GM12878 (cell line): ENCODE results near the gene TNIP3. TPM values are rescaled to one million over a fixed set of nuclear protein-coding genes. Genes with fewer than 3 reads are reported as not detected.

Source experiments
- ATF2 ChIP-seq: IDR thresholded peaks from 2 replicates; pipeline ENCODE4 v1.6.1; 2012; ENCODE audit warnings: low read length, inconsistent platforms
- BACH1 ChIP-seq: fragments of 450-650 bp; IDR thresholded peaks from 2 replicates; pipeline ENCODE4 v1.6.1; 2017; ENCODE audit warnings: mild to moderate bottlenecking, borderline replicate concordance
- BHLHE40 ChIP-seq, 2 experiments: fragments of 450-650 bp in 1 of 2; IDR thresholded peaks; 2 replicates each; pipeline ENCODE4 v1.6.1; 2011 to 2017; ENCODE audit warnings: low read depth in 2 of 2, borderline replicate concordance in 1 of 2, improper control_type of control experiment in 1 of 2, low read length in 1 of 2, mild to moderate bottlenecking in 1 of 2
- CTCF ChIP-seq, 3 experiments: IDR thresholded peaks in 2 of 3; conservative IDR thresholded peaks in 1 of 3; 2 replicates each; pipeline ENCODE4 v1.5.1; 2011; ENCODE audit warnings: low read depth in 3 of 3, low read length in 3 of 3, mild to moderate bottlenecking in 3 of 3, control low read depth in 2 of 3, moderate library complexity in 2 of 3, inconsistent platforms in 1 of 3, mixed read lengths in 1 of 3; ENCODE audit not compliant: control insufficient read depth in 2 of 3, insufficient read depth in 1 of 3; ENCODE audit errors: extremely low read depth in 1 of 3
- FOXM1 ChIP-seq: IDR thresholded peaks from 2 replicates; pipeline ENCODE4 v1.6.1; 2012; ENCODE audit warnings: low read depth, mild to moderate bottlenecking, inconsistent platforms, low read length, moderate library complexity
- HDAC2 ChIP-seq: fragments of 200-600 bp; sonication (generic); IDR thresholded peaks from 2 replicates; pipeline ENCODE4 v1.6.1; 2017
- JUNB ChIP-seq: IDR thresholded peaks from 2 replicates; pipeline ENCODE4 v1.6.1; 2016; ENCODE audit warnings: antibody characterized with exemption, mild to moderate bottlenecking
- NR2C1 ChIP-seq: fragments of 450-650 bp; IDR thresholded peaks from 2 replicates; pipeline ENCODE4 v1.6.1; 2017; ENCODE audit warnings: antibody characterized with exemption, mild to moderate bottlenecking, moderate library complexity
- RAD21 ChIP-seq: IDR thresholded peaks from 2 replicates; pipeline ENCODE4 v1.6.1; 2011; ENCODE audit warnings: mild to moderate bottlenecking, low read depth, low read length, moderate library complexity; ENCODE audit not compliant: insufficient read depth
- SMC3 ChIP-seq: IDR thresholded peaks from 2 replicates; pipeline ENCODE4 v1.6.1; 2011; ENCODE audit warnings: low read length, improper control_type of control experiment, borderline replicate concordance
- TCF3 ChIP-seq: IDR thresholded peaks from 2 replicates; pipeline ENCODE4 v1.6.1; 2012; ENCODE audit warnings: low read depth, mild to moderate bottlenecking, low read length, borderline replicate concordance; ENCODE audit not compliant: insufficient read depth
- TCF7 ChIP-seq: IDR thresholded peaks from 2 replicates; pipeline ENCODE4 v1.6.1; 2014; ENCODE audit warnings: antibody characterized with exemption, borderline replicate concordance
- YY1 ChIP-seq: IDR thresholded peaks from 2 replicates; pipeline ENCODE4 v1.6.1; 2011; ENCODE audit warnings: low read depth, mild to moderate bottlenecking, low read length
- ZBTB11 ChIP-seq: fragments of 450-650 bp; formaldehyde crosslinking; IDR thresholded peaks from 2 replicates; pipeline ENCODE4 v1.5.0; 2022; ENCODE audit warnings: mild to moderate bottlenecking, missing genetic modification characterization
- ZBTB33 ChIP-seq: fragments of 450-650 bp; IDR thresholded peaks from 2 replicates; pipeline ENCODE4 v1.6.1; 2017; ENCODE audit warnings: mild to moderate bottlenecking
- ZBTB40 ChIP-seq: fragments of 450-650 bp; IDR thresholded peaks from 2 replicates; pipeline ENCODE4 v1.6.1; 2016; ENCODE audit warnings: mild to moderate bottlenecking, moderate library complexity, borderline replicate concordance
- ZNF622 ChIP-seq: fragments of 450-650 bp; IDR thresholded peaks from 2 replicates; pipeline ENCODE4 v1.6.1; 2017; ENCODE audit warnings: mild to moderate bottlenecking, inconsistent platforms
- ZSCAN29 ChIP-seq: fragments of 450-650 bp; IDR thresholded peaks from 2 replicates; pipeline ENCODE4 v1.6.1; 2017; ENCODE audit warnings: mild to moderate bottlenecking, moderate library complexity
- polyA plus RNA-seq, 11 experiments: library from polyadenylated mRNA; depleted of rRNA in 4 of 11; unstranded in 6 of 11; stranded (reverse) in 5 of 11; fragments of >200 nt; fragmentation: Nextera tagmentation in 4 of 11; fragmentation: Illumina TruSeq in 1 of 11; extraction: Ambion mirVana in 4 of 11; extraction: Trizol in 1 of 11; gene quantifications; 1 replicate in 1 of 11; 2 replicates in 10 of 11; pipeline versions ENCODE4 v1.2.1 to v1.2.3, GENCODE V29; 2011 to 2016; ENCODE audit warnings: inconsistent platforms in 2 of 11, missing spikeins in 2 of 11, low read depth in 1 of 11
- total RNA-seq, 4 experiments: library from RNA; depleted of rRNA in 3 of 4; stranded (reverse); fragments of >200 nt in 3 of 4; fragmentation: Illumina TruSeq in 1 of 4; extraction: Trizol in 1 of 4; gene quantifications; 2 replicates each; pipeline versions ENCODE4 v1.2.1 to v1.2.3, GENCODE V29; 2013 to 2021

TNIP3 gene
- total and polyA plus RNA-seq, 10 of the 15 experiments (the other 5 are each of a cell fraction or from before 2014, with no cell fraction given), result 0.21 to 1.4 (median 0.67) TPM

GRCh38 chr4:121192480-121192879, 28.4 kb upstream of the TNIP3 start (continued):
- TF ChIP-seq ZBTB40 (no peak), SMC3 (peak; percentile 77; the same call in 1 of the 2 replicates), NR2C1 (no peak), JUNB (no peak), TCF3 (no peak), RAD21 (peak; percentile 99), HDAC2 (no peak), CTCF (IDR thresholded peaks at IDR 0.05 in 2 of 3, conservative IDR thresholded peaks at IDR 0.05 in 1 of 3; ENCODE audit: control insufficient read depth in 2 of 3, extremely low read depth in 1 of 3, insufficient read depth in 1 of 3, low read depth in 3 of 3, low read length in 3 of 3) (peak; percentile 65 to 84 (median 77); a peak in 5 of 6 replicates), BACH1 (no peak), FOXM1 (peak; percentile 75), ZBTB33 (no peak), ZSCAN29 (no peak), YY1 (no peak), ZBTB11 (CRISPR knock-in tag) (no peak), TCF7 (no peak), BHLHE40 (IDR thresholded peaks at IDR 0.05; ENCODE audit: borderline replicate concordance in 1 of 2, low read depth in 2 of 2, low read length in 1 of 2) (no peak), ATF2 (peak; percentile 55; the same call in 1 of the 2 replicates), ZNF622 (no peak)
